Right lobe of liver (tissue), 6 donors: ENCODE results near the gene B3GLCT. TPM values are rescaled to one million over a fixed set of nuclear protein-coding genes. Genes with fewer than 3 reads are reported as not detected.

Experiments
- ATAC-seq, 4 donors: fragments of 200-7000 bp; cut with Tn5 transposase; one replicate each; pipeline ENCODE4 v1.9.1; 2020; ENCODE audit warnings: mild to moderate bottlenecking in 4 of 4, moderate library complexity in 4 of 4
- DNase-seq, 3 donors: peaks; one replicate each; pipeline ENCODE4 v3.0.0-alpha.2; 2020
- H3K27ac ChIP-seq, 3 donors: fragments of 200-600 bp; one replicate each; pipeline ENCODE4 v1.8.0; 2022
- H3K27me3 ChIP-seq, 2 donors: fragments of 200-600 bp; one replicate each; pipeline ENCODE4 v1.8.0; 2022
- H3K36me3 ChIP-seq, 4 donors: fragments of 200-600 bp; sonication (generic) in 1 of 4; one replicate each; pipeline versions ENCODE4 v1.5.1 to v1.8.0; 2017 to 2022; ENCODE audit warnings: control low read depth in 1 of 4
- H3K4me1 ChIP-seq, 4 donors: fragments of 200-600 bp; sonication (generic) in 1 of 4; one replicate each; pipeline versions ENCODE4 v1.5.1 to v1.8.0; 2017 to 2022; ENCODE audit warnings: control low read depth in 1 of 4
- H3K4me3 ChIP-seq, 3 donors: fragments of 200-600 bp; one replicate each; pipeline ENCODE4 v1.8.0; 2022
- H3K9me3 ChIP-seq, 4 donors: fragments of 200-600 bp; sonication (generic) in 1 of 4; one replicate each; pipeline versions ENCODE4 v1.5.1 to v1.8.0; 2017 to 2022; ENCODE audit warnings: control low read depth in 1 of 4
- POLR2A ChIP-seq: fragments of 450-650 bp; IDR thresholded peaks from one replicate; pipeline ENCODE4 v1.6.1; 2017; ENCODE audit warnings: antibody characterized with exemption, mild to moderate bottlenecking
- WGBS: methylation state at CpG from one replicate; pipeline ENCODE4 v1.1.6; 2018; ENCODE audit warnings: low coverage, low lambda C conversion rate; ENCODE audit not compliant: insufficient coverage; ENCODE audit errors: missing lambda C conversion rate; 5-methylcytosine and 5-hydroxymethylcytosine counted together
- intact Hi-C, 2 donors: fragments of 100-400 bp; cut with DNase I; formaldehyde crosslinking; loops; one replicate each; pipeline versions ENCODE4 v1.11.2 to v1.14.1; 2022
- total RNA-seq, 6 experiments: library from RNA; depleted of rRNA in 2 of 6; stranded (reverse); fragments of >200 nt in 2 of 6; fragmentation: NEBNext Ultra II Directional in 3 of 6; extraction: Animal tissue kit (Norgen Biotek cat#: 25700) in 3 of 6; gene quantifications; one replicate each; pipeline versions ENCODE4 v1.1.0 to v1.2.4, GENCODE V29; 2016 to 2023
- TF ChIP-seq, protein P1 (sequence below), 4 donors: fragments of 200-600 bp in 3 of 4; fragments of 450-650 bp in 1 of 4; IDR thresholded peaks; one replicate each; pipeline versions ENCODE4 v1.5.1 to v1.8.0; 2016 to 2022; ENCODE audit warnings: antibody characterized with exemption in 4 of 4, mild to moderate bottlenecking in 2 of 4
- donor health status: DM: no; HTN: yes; CAD: no.
- donor health status: DM: no; HTN: no; CAD: no.
- donor health status: DM: no; HTN: no; CAD: no.
- donor health status: DM: no; HTN: yes; CAD: no.
- donor health status: DM: no; HTN: yes; CAD: no.

B3GLCT gene
- total RNA-seq, 6 experiments from 2014 or later: 2.7 to 3.6 (median 3.0) TPM

DNA sequence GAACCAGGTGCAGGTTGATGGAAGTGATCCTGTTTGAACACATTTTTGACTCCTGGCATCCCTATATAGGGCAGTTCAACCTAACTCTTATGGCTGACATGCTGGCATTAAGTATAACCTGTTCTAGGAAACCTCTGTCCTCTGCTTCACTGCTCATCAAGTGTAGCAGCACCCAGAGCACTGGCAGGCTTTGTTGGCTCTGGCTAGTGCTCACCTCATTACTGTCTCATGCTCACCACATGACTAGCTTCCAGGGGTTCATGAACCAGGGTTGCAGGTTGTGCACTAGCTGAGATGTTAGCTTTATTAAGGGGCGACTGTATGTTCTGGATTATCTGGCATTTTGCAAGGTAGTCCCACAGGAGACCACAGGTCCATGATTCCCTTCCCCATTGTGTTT, 63.6 kb downstream of the B3GLCT start:
- WGBS: no CpG with 5 or more reads among the region's 1 CpG
- no peak for TF ChIP-seq POLR2A
- TF ChIP-seq, protein P1, sequence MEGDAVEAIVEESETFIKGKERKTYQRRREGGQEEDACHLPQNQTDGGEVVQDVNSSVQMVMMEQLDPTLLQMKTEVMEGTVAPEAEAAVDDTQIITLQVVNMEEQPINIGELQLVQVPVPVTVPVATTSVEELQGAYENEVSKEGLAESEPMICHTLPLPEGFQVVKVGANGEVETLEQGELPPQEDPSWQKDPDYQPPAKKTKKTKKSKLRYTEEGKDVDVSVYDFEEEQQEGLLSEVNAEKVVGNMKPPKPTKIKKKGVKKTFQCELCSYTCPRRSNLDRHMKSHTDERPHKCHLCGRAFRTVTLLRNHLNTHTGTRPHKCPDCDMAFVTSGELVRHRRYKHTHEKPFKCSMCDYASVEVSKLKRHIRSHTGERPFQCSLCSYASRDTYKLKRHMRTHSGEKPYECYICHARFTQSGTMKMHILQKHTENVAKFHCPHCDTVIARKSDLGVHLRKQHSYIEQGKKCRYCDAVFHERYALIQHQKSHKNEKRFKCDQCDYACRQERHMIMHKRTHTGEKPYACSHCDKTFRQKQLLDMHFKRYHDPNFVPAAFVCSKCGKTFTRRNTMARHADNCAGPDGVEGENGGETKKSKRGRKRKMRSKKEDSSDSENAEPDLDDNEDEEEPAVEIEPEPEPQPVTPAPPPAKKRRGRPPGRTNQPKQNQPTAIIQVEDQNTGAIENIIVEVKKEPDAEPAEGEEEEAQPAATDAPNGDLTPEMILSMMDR (IDR thresholded peaks at IDR 0.05): no peak

DNA sequence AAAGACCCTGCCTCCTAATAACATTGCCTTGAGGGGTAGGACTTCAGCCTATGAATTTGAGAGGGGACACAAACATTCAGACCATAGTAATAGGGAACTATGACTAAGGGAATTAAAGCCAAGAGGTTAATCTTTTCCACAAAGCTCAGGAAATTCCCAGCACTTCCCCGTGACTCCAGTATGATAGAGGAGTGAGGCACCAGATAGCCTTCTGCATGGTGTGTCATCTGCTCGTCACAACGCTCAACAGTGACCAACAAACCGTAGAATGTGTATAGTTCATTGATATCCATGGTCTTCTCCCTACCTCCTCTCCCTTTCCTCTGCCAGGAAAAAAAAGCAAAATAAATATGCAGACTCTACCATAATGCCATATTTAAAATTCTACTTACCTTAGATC, 64.4 kb downstream of the B3GLCT start:
- DNase-seq (no peak), ATAC-seq (no peak)
- intact Hi-C loops: no loop called here
- Histone ChIP-seq H3K27me3 (no peaks in the 10 kb centered on the region), H3K9me3 (no peaks in the 10 kb centered on the region), H3K4me1 (no peaks in the 10 kb centered on the region), H3K4me3 (no peak overlapping the region), H3K36me3 (no peaks in the 10 kb centered on the region), H3K27ac (no peak overlapping the region)
- TF ChIP-seq, protein P1 (IDR thresholded peaks at IDR 0.05): no peak
- no peak for TF ChIP-seq POLR2A
- WGBS: 93% methylated on average over 4 of the region's 4 CpGs

More for the DNA sequence above, 63.6 kb downstream of the B3GLCT start:
- ATAC-seq (no peak), DNase-seq (no peak)
- H3K4me1 ChIP-seq: no peaks in the 10 kb centered on the region
- no peaks in the 10 kb centered on the region for H3K27me3 ChIP-seq
- no peaks in the 10 kb centered on the region for H3K36me3 ChIP-seq
- no peak overlapping the region for H3K4me3 ChIP-seq
- intact Hi-C loops: no loop called here
- no peaks in the 10 kb centered on the region for H3K9me3 ChIP-seq
- no peak overlapping the region for H3K27ac ChIP-seq

DNA sequence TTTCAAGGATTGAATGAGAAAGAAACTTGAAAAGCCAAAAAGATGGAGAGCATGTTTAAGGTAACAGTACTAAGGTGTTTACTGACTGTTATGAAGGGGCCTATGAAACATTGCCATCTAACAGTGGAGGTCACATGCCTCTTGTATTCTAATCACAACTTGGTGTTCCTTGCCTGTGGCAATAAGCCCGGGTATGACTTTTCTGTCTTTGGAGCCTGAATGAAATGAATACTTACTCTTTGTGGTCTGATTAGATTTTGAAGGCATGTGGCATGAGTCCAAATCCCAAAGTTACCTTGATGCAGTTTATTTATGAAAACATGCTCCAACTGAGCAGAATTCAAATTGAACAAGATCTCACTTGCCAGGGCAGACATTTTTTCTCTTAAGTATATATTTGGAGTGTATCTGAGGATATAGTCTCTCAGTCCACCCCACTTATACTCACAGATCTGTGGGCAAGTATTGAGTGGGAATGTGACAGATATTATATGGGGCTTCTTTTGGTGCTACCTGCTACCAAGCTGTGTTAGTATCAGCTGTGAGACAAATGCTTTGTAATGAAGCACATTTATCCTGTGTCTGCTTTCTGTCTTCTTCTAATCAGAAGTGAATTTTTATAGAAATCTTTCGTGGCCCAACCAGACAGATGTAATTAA, 67.5 kb downstream of the B3GLCT start:
- Histone ChIP-seq H3K4me1 (no peaks in the 10 kb centered on the region), H3K4me3 (no peak overlapping the region), H3K9me3 (no peaks in the 10 kb centered on the region), H3K36me3 (peaks cover 0 to 2% (median 0%) of the 10 kb centered on the region in 4 donors), H3K27ac (no peak overlapping the region), H3K27me3 (no peaks in the 10 kb centered on the region)
- intact Hi-C loops: no loop called here
- TF ChIP-seq, protein P1 (IDR thresholded peaks at IDR 0.05): no peak
- no peak for TF ChIP-seq POLR2A
- 96% methylated on average over 2 of the region's 2 CpGs for WGBS
- ATAC-seq (no peak), DNase-seq (no peak)

DNA sequence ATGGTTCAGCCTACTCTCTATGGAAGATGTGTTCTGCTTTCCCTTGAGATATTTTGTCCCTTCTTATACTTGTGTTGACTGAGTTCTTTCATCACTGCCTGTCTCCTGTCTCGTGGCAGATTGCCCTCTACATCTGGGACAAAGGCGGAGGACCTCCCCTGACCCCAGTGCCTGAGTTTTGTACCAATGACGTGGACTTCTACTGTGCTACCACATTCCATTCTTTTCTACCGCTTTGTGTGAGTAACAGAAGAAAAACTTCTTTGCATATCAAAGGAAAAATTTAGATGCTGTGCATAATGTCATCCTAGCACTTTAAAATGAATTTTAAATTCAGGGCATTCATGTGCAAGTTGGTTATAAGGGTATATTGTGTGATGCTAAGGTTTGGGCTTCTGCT, 74.6 kb downstream of the B3GLCT start:
- H3K4me3 ChIP-seq: no peak overlapping the region
- no peak for ATAC-seq
- H3K9me3 ChIP-seq: no peaks in the 10 kb centered on the region
- H3K36me3 ChIP-seq: peaks cover 0 to 2% (median 0%) of the 10 kb centered on the region in 4 donors
- no peak overlapping the region for H3K27ac ChIP-seq
- no peaks in the 10 kb centered on the region for H3K27me3 ChIP-seq
- TF ChIP-seq, protein P1 (IDR thresholded peaks at IDR 0.05): no peak
- TF ChIP-seq POLR2A: no peak
- no peak for DNase-seq
- 86% methylated on average over 4 of the region's 4 CpGs for WGBS
- intact Hi-C loops: no loop called here
- no peaks in the 10 kb centered on the region for H3K4me1 ChIP-seq

DNA sequence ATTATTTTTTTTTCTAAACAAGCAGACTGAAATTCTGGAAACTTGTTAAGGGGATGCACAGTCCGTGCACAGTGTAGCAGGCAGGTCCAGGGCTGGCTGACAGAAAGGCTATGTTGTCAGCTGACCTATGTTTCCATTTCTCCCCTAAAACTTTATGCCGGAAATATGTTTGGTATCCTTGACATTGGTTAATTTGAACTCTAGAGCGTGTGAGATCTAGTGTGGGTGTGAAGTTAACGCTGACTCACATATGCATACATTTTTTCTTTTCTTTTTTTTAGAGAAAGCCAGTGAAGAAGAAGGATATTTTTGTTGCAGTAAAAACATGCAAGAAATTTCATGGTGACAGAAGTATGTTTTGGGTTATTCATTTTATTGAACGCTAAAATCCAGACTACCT, 76.6 kb downstream of the B3GLCT start:
- no peak overlapping the region for H3K27ac ChIP-seq

More for the DNA sequence above, 76.6 kb downstream of the B3GLCT start:
- ATAC-seq: no peak
- intact Hi-C loops: no loop called here
- Histone ChIP-seq H3K9me3 (no peaks in the 10 kb centered on the region), H3K4me1 (no peaks in the 10 kb centered on the region), H3K36me3 (no peaks in the 10 kb centered on the region), H3K4me3 (no peak overlapping the region), H3K27me3 (no peaks in the 10 kb centered on the region)
- DNase-seq: no peak
- 89% methylated on average over 5 of the region's 5 CpGs for WGBS
- TF ChIP-seq POLR2A: no peak
- TF ChIP-seq, protein P1 (IDR thresholded peaks at IDR 0.05): no peak
